Measurements from ENCODE around the gene NR3C2.

NR3C2 gene

DNA sequence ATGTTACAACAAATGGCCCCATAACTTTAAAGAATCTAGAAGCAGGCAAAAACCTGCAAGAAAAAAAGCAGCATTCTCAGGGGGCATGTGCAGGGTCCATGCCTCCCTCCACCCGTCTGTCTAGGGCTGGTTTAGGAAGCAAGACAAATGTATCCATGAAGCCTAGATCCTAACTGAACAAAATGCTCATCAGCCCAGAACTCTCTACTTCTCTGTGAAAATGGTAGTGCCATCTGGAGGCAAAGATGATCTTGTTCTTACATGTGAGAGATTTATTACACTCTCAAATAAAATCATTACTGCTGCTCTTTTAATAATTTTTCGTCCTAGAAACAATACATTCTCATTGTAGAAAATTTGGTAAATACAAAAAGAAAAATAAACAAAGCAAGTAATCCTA is 26.7 kb downstream of the NR3C2 start:
- Histone ChIP-seq H3K9ac (ENCODE audit: low read length) (no peak overlapping the region), H3K4me2 (ENCODE audit: low read length) (no peak overlapping the region), H2AFZ (ENCODE audit: insufficient read depth, low read length, poor library complexity) (no peak overlapping the region), H2AK5ac (ENCODE audit: low read length) (no peak overlapping the region), H3K79me2 (ENCODE audit: control insufficient read depth, insufficient read depth, low read length, poor library complexity) (no peaks in the 10 kb centered on the region), H3K14ac (ENCODE audit: low read length) (no peak overlapping the region), H2BK5ac (ENCODE audit: low read depth, low read length, poor library complexity) (no peak overlapping the region), H3K4me3 (ENCODE audit: low read depth, low read length) (no peak overlapping the region), H3K18ac (ENCODE audit: low read length) (no peak overlapping the region), H3K4me1 (ENCODE audit: control insufficient read depth in 1 of 2, insufficient read depth in 2 of 2, low read length in 2 of 2) (no peaks in the 10 kb centered on the region), H3K27me3 (ENCODE audit: insufficient read depth, low read length) (no peaks in the 10 kb centered on the region), H3K9me3 (ENCODE audit: insufficient read depth, low read depth, low read length) (no peaks in the 10 kb centered on the region), H4K91ac (ENCODE audit: low read depth, low read length) (no peak overlapping the region), H2BK120ac (ENCODE audit: insufficient read depth, low read length, poor library complexity) (no peak overlapping the region), H3K23ac (ENCODE audit: low read length) (no peak overlapping the region), H3K27ac (ENCODE audit: low read depth, low read length) (no peak overlapping the region), H3K4ac (ENCODE audit: low read depth, low read length) (no peak overlapping the region), H4K12ac (ENCODE audit: low read depth, low read length) (no peak overlapping the region), H4K8ac (ENCODE audit: low read depth, low read length) (no peak overlapping the region), H3K36me3 (ENCODE audit: control insufficient read depth in 1 of 2, insufficient read depth in 2 of 2, low read length in 2 of 2) (no peaks in the 10 kb centered on the region), H2BK12ac (ENCODE audit: low read length) (no peak overlapping the region), H3K79me1 (ENCODE audit: low read length) (no peaks in the 10 kb centered on the region)
- no CpG with 5 or more reads among the region's 2 CpGs for WGBS (ENCODE audit: extremely low coverage, insufficient coverage, insufficient read length)
- no peak for DNase-seq

DNA sequence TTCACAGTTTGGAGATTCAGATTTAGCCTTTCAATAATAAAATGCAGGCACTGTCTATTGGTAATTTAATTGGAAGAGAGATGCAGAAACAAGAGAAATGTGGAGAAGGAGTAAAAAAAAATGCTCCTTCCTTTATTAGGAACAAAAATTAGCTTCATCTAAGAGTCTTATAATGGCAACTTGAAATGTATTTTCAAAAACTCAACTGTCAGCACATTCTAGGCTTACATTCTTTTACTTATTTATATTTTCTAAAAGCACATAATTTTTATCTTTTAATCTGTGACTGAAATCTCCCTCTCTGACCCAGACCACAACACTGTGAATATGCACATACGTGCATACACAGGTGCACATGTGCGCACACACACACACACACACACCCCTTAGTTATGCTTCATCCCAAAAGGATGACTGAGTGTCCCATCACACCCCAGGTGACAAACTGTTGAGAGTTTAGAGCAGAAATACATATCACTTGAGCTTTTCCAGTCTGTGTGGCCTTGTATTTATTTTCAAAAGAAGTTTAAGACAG is 29.7 kb downstream of the NR3C2 start:
- no peak overlapping the region for H3K4ac ChIP-seq (ENCODE audit: low read depth, low read length)
- H3K14ac ChIP-seq (ENCODE audit: low read length), result no peak overlapping the region
- no peaks in the 10 kb centered on the region for H3K4me1 ChIP-seq (ENCODE audit: control insufficient read depth in 1 of 2, insufficient read depth in 2 of 2, low read length in 2 of 2)
- no peak overlapping the region for H3K4me3 ChIP-seq (ENCODE audit: low read depth, low read length)
- H3K27me3 ChIP-seq (ENCODE audit: insufficient read depth, low read length), result no peaks in the 10 kb centered on the region
- no peak overlapping the region for H2BK12ac ChIP-seq (ENCODE audit: low read length)
- no peak overlapping the region for H2BK120ac ChIP-seq (ENCODE audit: insufficient read depth, low read length, poor library complexity)
- DNase-seq, result no peak
- no peaks in the 10 kb centered on the region for H3K79me1 ChIP-seq (ENCODE audit: low read length)
- no peak overlapping the region for H3K23ac ChIP-seq (ENCODE audit: low read length)
- no peak overlapping the region for H2BK5ac ChIP-seq (ENCODE audit: low read depth, low read length, poor library complexity)
- no peak overlapping the region for H3K18ac ChIP-seq (ENCODE audit: low read length)
- no peak overlapping the region for H4K91ac ChIP-seq (ENCODE audit: low read depth, low read length)
- no peaks in the 10 kb centered on the region for H3K79me2 ChIP-seq (ENCODE audit: control insufficient read depth, insufficient read depth, low read length, poor library complexity)
- H3K9ac ChIP-seq (ENCODE audit: low read length), result no peak overlapping the region
- H2AK5ac ChIP-seq (ENCODE audit: low read length), result no peak overlapping the region
- no peak overlapping the region for H2AFZ ChIP-seq (ENCODE audit: insufficient read depth, low read length, poor library complexity)
- no CpG with 5 or more reads among the region's 2 CpGs for WGBS (ENCODE audit: extremely low coverage, insufficient coverage, insufficient read length)
- H3K9me3 ChIP-seq (ENCODE audit: insufficient read depth, low read depth, low read length), result no peaks in the 10 kb centered on the region
- H3K4me2 ChIP-seq (ENCODE audit: low read length), result no peak overlapping the region
- no peaks in the 10 kb centered on the region for H3K36me3 ChIP-seq (ENCODE audit: control insufficient read depth in 1 of 2, insufficient read depth in 2 of 2, low read length in 2 of 2)
- H4K8ac ChIP-seq (ENCODE audit: low read depth, low read length), result no peak overlapping the region
- H4K12ac ChIP-seq (ENCODE audit: low read depth, low read length), result no peak overlapping the region
- no peak overlapping the region for H3K27ac ChIP-seq (ENCODE audit: low read depth, low read length)

DNA sequence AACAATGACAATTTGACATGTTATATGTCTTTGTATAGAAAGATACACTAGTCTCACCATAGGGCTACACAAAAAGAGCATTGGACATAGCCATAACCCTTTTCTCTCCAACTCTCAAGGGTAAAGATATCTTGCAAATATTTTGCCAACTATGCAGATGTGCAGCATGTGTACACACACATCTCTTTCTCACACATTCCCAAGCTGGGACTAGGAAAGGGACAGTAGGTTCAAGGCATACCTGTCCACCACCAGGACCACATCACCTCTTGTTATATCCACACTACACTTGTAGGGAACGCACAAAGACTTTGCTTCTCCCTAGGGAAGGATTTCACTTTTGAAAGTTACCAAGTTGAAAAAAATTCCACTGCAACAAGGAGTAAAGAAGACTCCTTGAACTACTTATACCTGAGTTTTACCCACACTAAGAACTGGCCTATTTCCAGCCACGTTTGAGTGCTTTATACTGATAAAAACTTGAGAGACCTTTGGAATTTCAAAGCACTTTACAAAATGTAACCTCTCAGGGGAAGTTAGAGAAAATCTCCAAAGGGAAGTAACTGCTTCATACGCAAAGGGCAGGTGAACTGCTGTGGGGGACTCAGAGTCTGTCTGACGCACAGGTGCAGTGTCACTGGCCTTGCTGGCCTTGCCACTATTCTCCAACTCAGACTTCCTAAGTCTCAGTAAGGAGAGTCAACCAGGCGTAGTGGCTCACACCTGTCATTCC is 36.9 kb downstream of the NR3C2 start:
- Histone ChIP-seq H4K91ac (ENCODE audit: low read depth, low read length) (no peak overlapping the region), H2BK5ac (ENCODE audit: low read depth, low read length, poor library complexity) (no peak overlapping the region), H2AFZ (ENCODE audit: insufficient read depth, low read length, poor library complexity) (peak overlapping the region; percentile 50), H3K9me3 (ENCODE audit: insufficient read depth, low read depth, low read length) (no peaks in the 10 kb centered on the region), H3K9ac (ENCODE audit: low read length) (no peak overlapping the region), H3K36me3 (ENCODE audit: control insufficient read depth in 1 of 2, insufficient read depth in 2 of 2, low read length in 2 of 2) (no peaks in the 10 kb centered on the region), H3K4ac (ENCODE audit: low read depth, low read length) (no peak overlapping the region), H3K79me2 (ENCODE audit: control insufficient read depth, insufficient read depth, low read length, poor library complexity) (no peaks in the 10 kb centered on the region), H3K4me3 (ENCODE audit: low read depth, low read length) (no peak overlapping the region), H3K23ac (ENCODE audit: low read length) (no peak overlapping the region), H3K14ac (ENCODE audit: low read length) (no peak overlapping the region), H3K18ac (ENCODE audit: low read length) (no peak overlapping the region), H3K4me1 (ENCODE audit: control insufficient read depth in 1 of 2, insufficient read depth in 2 of 2, low read length in 2 of 2) (no peaks in the 10 kb centered on the region), H3K79me1 (ENCODE audit: low read length) (no peaks in the 10 kb centered on the region), H2AK5ac (ENCODE audit: low read length) (no peak overlapping the region), H2BK12ac (ENCODE audit: low read length) (no peak overlapping the region), H3K27me3 (ENCODE audit: insufficient read depth, low read length) (no peaks in the 10 kb centered on the region), H2BK120ac (ENCODE audit: insufficient read depth, low read length, poor library complexity) (no peak overlapping the region), H4K12ac (ENCODE audit: low read depth, low read length) (no peak overlapping the region), H3K27ac (ENCODE audit: low read depth, low read length) (no peak overlapping the region), H3K4me2 (ENCODE audit: low read length) (no peak overlapping the region), H4K8ac (ENCODE audit: low read depth, low read length) (no peak overlapping the region)
- DNase-seq, result no peak
- WGBS (ENCODE audit: extremely low coverage, insufficient coverage, insufficient read length), result no CpG with 5 or more reads among the region's 5 CpGs

DNA sequence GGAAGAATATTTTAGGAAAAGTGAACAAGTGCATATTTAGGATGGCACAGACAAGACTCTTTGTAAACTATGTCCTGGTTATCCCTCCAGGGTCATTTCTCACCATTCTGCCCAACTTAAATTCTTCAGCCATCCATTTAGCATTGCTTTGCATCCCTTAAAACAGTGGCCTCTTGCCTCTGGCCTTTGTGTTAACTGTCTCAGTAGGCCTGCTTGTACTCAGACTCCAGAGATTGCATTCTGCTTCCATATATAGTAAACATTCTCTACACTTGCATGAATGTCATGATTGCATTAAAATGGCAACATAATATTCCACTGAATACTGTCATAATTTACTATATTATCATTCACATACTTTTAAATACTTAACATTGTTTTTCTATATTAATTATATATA is 43.2 kb downstream of the NR3C2 start:
- Histone ChIP-seq H3K4me1 (ENCODE audit: control insufficient read depth in 1 of 2, insufficient read depth in 2 of 2, low read length in 2 of 2) (no peaks in the 10 kb centered on the region), H3K9me3 (ENCODE audit: insufficient read depth, low read depth, low read length) (no peaks in the 10 kb centered on the region), H3K9ac (ENCODE audit: low read length) (no peak overlapping the region), H3K4me3 (ENCODE audit: low read depth, low read length) (no peak overlapping the region), H3K36me3 (ENCODE audit: control insufficient read depth in 1 of 2, insufficient read depth in 2 of 2, low read length in 2 of 2) (no peaks in the 10 kb centered on the region), H4K12ac (ENCODE audit: low read depth, low read length) (no peak overlapping the region), H3K4ac (ENCODE audit: low read depth, low read length) (no peak overlapping the region), H3K18ac (ENCODE audit: low read length) (no peak overlapping the region), H4K8ac (ENCODE audit: low read depth, low read length) (no peak overlapping the region), H3K14ac (ENCODE audit: low read length) (no peak overlapping the region), H3K79me2 (ENCODE audit: control insufficient read depth, insufficient read depth, low read length, poor library complexity) (no peaks in the 10 kb centered on the region), H2AFZ (ENCODE audit: insufficient read depth, low read length, poor library complexity) (no peak overlapping the region), H4K91ac (ENCODE audit: low read depth, low read length) (no peak overlapping the region), H2AK5ac (ENCODE audit: low read length) (no peak overlapping the region), H3K23ac (ENCODE audit: low read length) (no peak overlapping the region), H3K79me1 (ENCODE audit: low read length) (no peaks in the 10 kb centered on the region), H2BK120ac (ENCODE audit: insufficient read depth, low read length, poor library complexity) (no peak overlapping the region), H2BK12ac (ENCODE audit: low read length) (no peak overlapping the region), H3K4me2 (ENCODE audit: low read length) (no peak overlapping the region), H2BK5ac (ENCODE audit: low read depth, low read length, poor library complexity) (no peak overlapping the region), H3K27me3 (ENCODE audit: insufficient read depth, low read length) (no peaks in the 10 kb centered on the region), H3K27ac (ENCODE audit: low read depth, low read length) (no peak overlapping the region)
- peak in 1 of 2 donors; percentile 18 for DNase-seq
